ENCODE results near the gene DLG2.

DLG2 gene

GRCh38 chr11:84234011-84234410, 1393.1 kb downstream of the DLG2 start:
- no peaks in the 10 kb centered on the region for H3K4me1 ChIP-seq (ENCODE audit: low read length)
- no peak for DNase-seq
- H2AFZ ChIP-seq (ENCODE audit: low read length), result no peak overlapping the region
- no peaks in the 10 kb centered on the region for H3K79me2 ChIP-seq (ENCODE audit: low read length)
- no peak overlapping the region for H3K4me2 ChIP-seq (ENCODE audit: low read depth, low read length)
- H3K36me3 ChIP-seq (replicated peaks; ENCODE audit: insufficient read depth, low read length), result no peaks in the 10 kb centered on the region
- no peaks in the 10 kb centered on the region for H3K27me3 ChIP-seq (replicated peaks; ENCODE audit: insufficient read depth, low read length)
- no peak overlapping the region for H3K27ac ChIP-seq (ENCODE audit: low read length)
- TF ChIP-seq EZH2phosphoT487 (IDR thresholded peaks at IDR 0.05; ENCODE audit: low read length), result no peak
- TF ChIP-seq, protein P1, sequence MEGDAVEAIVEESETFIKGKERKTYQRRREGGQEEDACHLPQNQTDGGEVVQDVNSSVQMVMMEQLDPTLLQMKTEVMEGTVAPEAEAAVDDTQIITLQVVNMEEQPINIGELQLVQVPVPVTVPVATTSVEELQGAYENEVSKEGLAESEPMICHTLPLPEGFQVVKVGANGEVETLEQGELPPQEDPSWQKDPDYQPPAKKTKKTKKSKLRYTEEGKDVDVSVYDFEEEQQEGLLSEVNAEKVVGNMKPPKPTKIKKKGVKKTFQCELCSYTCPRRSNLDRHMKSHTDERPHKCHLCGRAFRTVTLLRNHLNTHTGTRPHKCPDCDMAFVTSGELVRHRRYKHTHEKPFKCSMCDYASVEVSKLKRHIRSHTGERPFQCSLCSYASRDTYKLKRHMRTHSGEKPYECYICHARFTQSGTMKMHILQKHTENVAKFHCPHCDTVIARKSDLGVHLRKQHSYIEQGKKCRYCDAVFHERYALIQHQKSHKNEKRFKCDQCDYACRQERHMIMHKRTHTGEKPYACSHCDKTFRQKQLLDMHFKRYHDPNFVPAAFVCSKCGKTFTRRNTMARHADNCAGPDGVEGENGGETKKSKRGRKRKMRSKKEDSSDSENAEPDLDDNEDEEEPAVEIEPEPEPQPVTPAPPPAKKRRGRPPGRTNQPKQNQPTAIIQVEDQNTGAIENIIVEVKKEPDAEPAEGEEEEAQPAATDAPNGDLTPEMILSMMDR (IDR thresholded peaks at IDR 0.05; ENCODE audit: low read length), result no peak
- H3K9me2 ChIP-seq (replicated peaks; ENCODE audit: insufficient read depth, low read length), result no peaks in the 10 kb centered on the region
- no peaks in the 10 kb centered on the region for H4K20me1 ChIP-seq (ENCODE audit: insufficient read depth, low read length)
- H3K9ac ChIP-seq (ENCODE audit: low read length), result no peak overlapping the region
- H3K9me3 ChIP-seq (replicated peaks; ENCODE audit: insufficient read depth, low read length), result no peaks in the 10 kb centered on the region
- no peaks in the 10 kb centered on the region for H3F3A ChIP-seq (ENCODE audit: insufficient read depth, low read length)
- no peak overlapping the region for H3K4me3 ChIP-seq (ENCODE audit: low read length)

DNA sequence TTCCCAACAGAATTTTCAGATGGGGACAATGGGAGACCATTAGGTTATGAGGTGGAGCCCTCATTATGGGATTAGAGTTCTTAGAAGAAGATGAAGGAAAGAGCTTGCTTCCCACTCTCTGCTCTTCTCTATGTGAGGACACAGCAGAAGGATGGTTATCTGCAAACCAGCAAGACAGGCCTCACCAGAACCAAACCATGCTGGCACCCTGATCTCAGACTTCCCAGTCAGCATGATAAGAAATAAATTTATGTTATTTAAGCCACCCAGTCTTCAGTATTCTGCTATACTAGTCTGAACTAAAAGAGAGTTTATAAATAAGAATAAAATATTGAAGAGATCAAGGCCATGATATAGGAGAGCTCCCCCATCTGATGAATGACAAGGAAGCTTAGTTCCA, 1394.6 kb downstream of the DLG2 start:
- H3K4me2 ChIP-seq (ENCODE audit: low read depth, low read length), result no peak overlapping the region
- H3K27ac ChIP-seq (ENCODE audit: low read length), result no peak overlapping the region
- H3F3A ChIP-seq (ENCODE audit: insufficient read depth, low read length), result no peaks in the 10 kb centered on the region
- H2AFZ ChIP-seq (ENCODE audit: low read length), result no peak overlapping the region
- no peaks in the 10 kb centered on the region for H3K9me2 ChIP-seq (replicated peaks; ENCODE audit: insufficient read depth, low read length)
- H3K36me3 ChIP-seq (replicated peaks; ENCODE audit: insufficient read depth, low read length), result no peaks in the 10 kb centered on the region
- H3K4me1 ChIP-seq (ENCODE audit: low read length), result no peaks in the 10 kb centered on the region
- H3K4me3 ChIP-seq (ENCODE audit: low read length), result no peak overlapping the region
- no peaks in the 10 kb centered on the region for H3K79me2 ChIP-seq (ENCODE audit: low read length)
- H4K20me1 ChIP-seq (ENCODE audit: insufficient read depth, low read length), result no peaks in the 10 kb centered on the region
- H3K9me3 ChIP-seq (replicated peaks; ENCODE audit: insufficient read depth, low read length), result no peaks in the 10 kb centered on the region
- TF ChIP-seq EZH2 (optimal IDR thresholded peaks at IDR 0.05; ENCODE audit: low read depth, low read length) (no peak), EZH2phosphoT487 (IDR thresholded peaks at IDR 0.05; ENCODE audit: low read length) (no peak)
- TF ChIP-seq, protein P1 (IDR thresholded peaks at IDR 0.05; ENCODE audit: low read length), result no peak
- H3K9ac ChIP-seq (ENCODE audit: low read length), result no peak overlapping the region
- no peaks in the 10 kb centered on the region for H3K27me3 ChIP-seq (replicated peaks; ENCODE audit: insufficient read depth, low read length)
- DNase-seq, result no peak

- no peaks in the 10 kb centered on the region for H3F3A ChIP-seq (ENCODE audit: insufficient read depth, low read length)
- no peaks in the 10 kb centered on the region for H3K9me3 ChIP-seq (replicated peaks; ENCODE audit: insufficient read depth, low read length)
- no peaks in the 10 kb centered on the region for H3K79me2 ChIP-seq (ENCODE audit: low read length)
- H3K36me3 ChIP-seq (replicated peaks; ENCODE audit: insufficient read depth, low read length), result no peaks in the 10 kb centered on the region
- H3K27me3 ChIP-seq (replicated peaks; ENCODE audit: insufficient read depth, low read length), result no peaks in the 10 kb centered on the region
- H3K4me2 ChIP-seq (ENCODE audit: low read depth, low read length), result no peak overlapping the region
- H3K4me1 ChIP-seq (ENCODE audit: low read length), result no peaks in the 10 kb centered on the region
- no peaks in the 10 kb centered on the region for H3K9me2 ChIP-seq (replicated peaks; ENCODE audit: insufficient read depth, low read length)
- DNase-seq, result no peak
- TF ChIP-seq, protein P1 (IDR thresholded peaks at IDR 0.05; ENCODE audit: low read length), result no peak
- TF ChIP-seq EZH2 (optimal IDR thresholded peaks at IDR 0.05; ENCODE audit: low read depth, low read length) (no peak), EZH2phosphoT487 (IDR thresholded peaks at IDR 0.05; ENCODE audit: low read length) (no peak)
- H2AFZ ChIP-seq (ENCODE audit: low read length), result no peak overlapping the region
- no peak overlapping the region for H3K27ac ChIP-seq (ENCODE audit: low read length)
- no peaks in the 10 kb centered on the region for H4K20me1 ChIP-seq (ENCODE audit: insufficient read depth, low read length)
- H3K4me3 ChIP-seq (ENCODE audit: low read length), result no peak overlapping the region
- no peak overlapping the region for H3K9ac ChIP-seq (ENCODE audit: low read length)
These were observed 1396.7 kb downstream of the DLG2 start for GRCh38 chr11:84230402-84230801.

Data from MM.1S (cell line).